Thyroid gland (tissue), 4 donors: ENCODE data around the gene GPR31. TPM values are rescaled to one million over a fixed set of nuclear protein-coding genes. Genes with fewer than 3 reads are reported as not detected.

Source experiments
- DNase-seq, 2 donors: peaks; one replicate each; pipeline ENCODE4 v3.0.0-alpha.2; 2019
- H3K27ac ChIP-seq, 3 donors: fragments of 200-600 bp; sonication (generic); 1 replicate in 2 of 3; 2 replicates in 1 of 3; pipeline ENCODE4 v1.5.1; 2016 to 2019; ENCODE audit warnings: mild to moderate bottlenecking in 1 of 3, moderate library complexity in 1 of 3
- H3K27me3 ChIP-seq: fragments of 200-600 bp; sonication (generic); one replicate; pipeline ENCODE4 v1.5.1; 2019
- H3K36me3 ChIP-seq, 2 donors: fragments of 200-600 bp; sonication (generic); one replicate each; pipeline ENCODE4 v1.5.1; 2016 to 2019
- H3K4me1 ChIP-seq, 2 donors: fragments of 200-600 bp; sonication (generic); one replicate each; pipeline ENCODE4 v1.5.1; 2017 to 2019
- H3K4me3 ChIP-seq, 3 donors: fragments of 200-600 bp; sonication (generic); replicated peaks in 1 of 3; 1 replicate in 2 of 3; 2 replicates in 1 of 3; pipeline ENCODE4 v1.5.1; 2016; ENCODE audit warnings: mild to moderate bottlenecking in 1 of 3
- H3K9me3 ChIP-seq: fragments of 200-600 bp; sonication (generic); one replicate; pipeline ENCODE4 v1.5.1; 2017
- CTCF ChIP-seq, 6 experiments: fragments of 200-600 bp in 3 of 6; fragments of 450-650 bp in 3 of 6; sonication (generic) in 3 of 6; IDR thresholded peaks; one replicate each; pipeline ENCODE4 v1.5.1; 2016 to 2019; ENCODE audit warnings: antibody characterized with exemption in 6 of 6, mild to moderate bottlenecking in 2 of 6, inconsistent platforms in 1 of 6, moderate library complexity in 1 of 6
- POLR2A ChIP-seq, 2 donors: fragments of 450-650 bp; IDR thresholded peaks; one replicate each; pipeline ENCODE4 v1.6.1; 2017; ENCODE audit warnings: antibody characterized with exemption in 2 of 2, mild to moderate bottlenecking in 2 of 2, moderate library complexity in 1 of 2
- WGBS, 2 donors: methylation state at CpG; one replicate each; pipeline ENCODE4 v1.1.5; 2017; 5-methylcytosine and 5-hydroxymethylcytosine counted together
- intact Hi-C: fragments of 100-400 bp; cut with DNase I; formaldehyde crosslinking; loops from one replicate; pipeline ENCODE4 v1.15.1; 2023
- total RNA-seq, 4 donors: library from RNA; depleted of rRNA; stranded (reverse); fragments of >200 nt; gene quantifications; one replicate each; pipeline ENCODE4 v1.2.3, GENCODE V29; 2016

GPR31 gene
- total RNA-seq, 4 donors from 2014 or later, result not detected

- no peak for DNase-seq
- H3K4me1 ChIP-seq, result no peaks in the 10 kb centered on the region
- WGBS, 2 donors, result 92 to 93% methylated on average over 9 of the region's 9 CpGs
- H3K27me3 ChIP-seq, result no peaks in the 10 kb centered on the region
- no peak for TF ChIP-seq POLR2A (IDR thresholded peaks at IDR 0.05)
- no peak for TF ChIP-seq CTCF (IDR thresholded peaks at IDR 0.05)
- no peak overlapping the region for H3K4me3 ChIP-seq
- no peak overlapping the region for H3K27ac ChIP-seq
- no peaks in the 10 kb centered on the region for H3K9me3 ChIP-seq
- H3K36me3 ChIP-seq, result no peaks in the 10 kb centered on the region
- intact Hi-C loops, result no loop called here
Observed at GRCh38 chr6:167152862-167153261, 4.9 kb downstream of the GPR31 start.

- intact Hi-C loops, result no loop called here
- Histone ChIP-seq H3K4me3 (no peak overlapping the region), H3K4me1 (no peaks in the 10 kb centered on the region), H3K27ac (no peak overlapping the region), H3K36me3 (no peaks in the 10 kb centered on the region), H3K9me3 (no peaks in the 10 kb centered on the region), H3K27me3 (no peaks in the 10 kb centered on the region)
- DNase-seq, result no peak
- WGBS, 2 donors, result 60 to 63% methylated on average over 7 of the region's 7 CpGs
- TF ChIP-seq CTCF (IDR thresholded peaks at IDR 0.05) (no peak), POLR2A (IDR thresholded peaks at IDR 0.05) (no peak)
Observed at GRCh38 chr6:167151648-167152047, 6.1 kb downstream of the GPR31 start.

- H3K9me3 ChIP-seq, result no peaks in the 10 kb centered on the region
- TF ChIP-seq POLR2A (IDR thresholded peaks at IDR 0.05) (no peak), CTCF (IDR thresholded peaks at IDR 0.05) (no peak)
- DNase-seq, result no peak
- intact Hi-C loops, result no loop called here
- H3K4me3 ChIP-seq, result no peak overlapping the region
- 92 to 96% methylated on average over 6 of the region's 6 CpGs for WGBS, 2 donors
- H3K4me1 ChIP-seq, result no peaks in the 10 kb centered on the region
- H3K27me3 ChIP-seq, result no peaks in the 10 kb centered on the region
- no peak overlapping the region for H3K27ac ChIP-seq
- H3K36me3 ChIP-seq, result no peaks in the 10 kb centered on the region
Observed at GRCh38 chr6:167150941-167151549, 6.7 kb downstream of the GPR31 start.

- no peak for DNase-seq
- H3K9me3 ChIP-seq, result no peaks in the 10 kb centered on the region
- 87 to 89% methylated on average over 5 of the region's 5 CpGs for WGBS, 2 donors
- no peaks in the 10 kb centered on the region for H3K4me1 ChIP-seq
- H3K4me3 ChIP-seq, result no peak overlapping the region
- intact Hi-C loops, result no loop called here
- H3K36me3 ChIP-seq, result no peaks in the 10 kb centered on the region
- no peaks in the 10 kb centered on the region for H3K27me3 ChIP-seq
- no peak for TF ChIP-seq CTCF (IDR thresholded peaks at IDR 0.05)
- TF ChIP-seq POLR2A (IDR thresholded peaks at IDR 0.05), result no peak
- H3K27ac ChIP-seq, result no peak overlapping the region
Observed at GRCh38 chr6:167148997-167149396, 8.8 kb downstream of the GPR31 start.

- Histone ChIP-seq H3K27me3 (no peaks in the 10 kb centered on the region), H3K36me3 (no peaks in the 10 kb centered on the region), H3K9me3 (no peaks in the 10 kb centered on the region), H3K27ac (no peak overlapping the region), H3K4me3 (no peak overlapping the region), H3K4me1 (no peaks in the 10 kb centered on the region)
- intact Hi-C loops, result no loop called here
- TF ChIP-seq CTCF (IDR thresholded peaks at IDR 0.05) (no peak), POLR2A (IDR thresholded peaks at IDR 0.05) (no peak)
- DNase-seq, result no peak
Observed at GRCh38 chr6:167148021-167148420, 9.8 kb downstream of the GPR31 start.
